GM10266 (cell line): Measurements from ENCODE around the gene NUDT22.

Experiments used
- DNase-seq: peaks from one replicate; pipeline ENCODE4 v3.0.0; 2012; ENCODE audit errors: extremely low spot score
- TF ChIP-seq, protein P1 (sequence below): IDR thresholded peaks from 2 replicates; pipeline ENCODE4 v1.5.1; 2012; ENCODE audit warnings: mild to moderate bottlenecking, low read depth; ENCODE audit not compliant: control insufficient read depth, insufficient read depth; ENCODE audit errors: missing control alignments

NUDT22 gene

DNA sequence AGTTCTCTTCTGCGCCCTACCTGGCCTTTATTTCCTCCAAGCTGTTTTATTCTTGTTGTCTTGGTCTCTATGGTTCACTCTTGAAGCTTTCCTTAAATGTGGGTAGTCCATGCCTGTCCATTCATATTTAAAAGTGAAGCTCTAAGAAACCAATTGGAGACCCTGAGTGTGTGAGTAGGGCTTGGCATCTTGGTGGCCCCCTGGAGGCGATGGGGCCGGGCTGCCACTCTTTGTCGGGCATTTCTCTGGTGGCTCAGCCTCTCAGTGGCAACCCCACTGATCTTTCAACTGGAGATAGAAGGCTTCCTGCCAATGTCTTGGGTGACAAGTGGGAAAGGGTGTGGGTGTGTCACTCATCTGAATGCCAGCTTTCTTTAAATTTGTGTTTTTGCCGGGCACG lies 9.2 kb upstream of the NUDT22 start:
- DNase-seq, result no peak
- TF ChIP-seq, protein P1, sequence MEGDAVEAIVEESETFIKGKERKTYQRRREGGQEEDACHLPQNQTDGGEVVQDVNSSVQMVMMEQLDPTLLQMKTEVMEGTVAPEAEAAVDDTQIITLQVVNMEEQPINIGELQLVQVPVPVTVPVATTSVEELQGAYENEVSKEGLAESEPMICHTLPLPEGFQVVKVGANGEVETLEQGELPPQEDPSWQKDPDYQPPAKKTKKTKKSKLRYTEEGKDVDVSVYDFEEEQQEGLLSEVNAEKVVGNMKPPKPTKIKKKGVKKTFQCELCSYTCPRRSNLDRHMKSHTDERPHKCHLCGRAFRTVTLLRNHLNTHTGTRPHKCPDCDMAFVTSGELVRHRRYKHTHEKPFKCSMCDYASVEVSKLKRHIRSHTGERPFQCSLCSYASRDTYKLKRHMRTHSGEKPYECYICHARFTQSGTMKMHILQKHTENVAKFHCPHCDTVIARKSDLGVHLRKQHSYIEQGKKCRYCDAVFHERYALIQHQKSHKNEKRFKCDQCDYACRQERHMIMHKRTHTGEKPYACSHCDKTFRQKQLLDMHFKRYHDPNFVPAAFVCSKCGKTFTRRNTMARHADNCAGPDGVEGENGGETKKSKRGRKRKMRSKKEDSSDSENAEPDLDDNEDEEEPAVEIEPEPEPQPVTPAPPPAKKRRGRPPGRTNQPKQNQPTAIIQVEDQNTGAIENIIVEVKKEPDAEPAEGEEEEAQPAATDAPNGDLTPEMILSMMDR, result no peak

DNA sequence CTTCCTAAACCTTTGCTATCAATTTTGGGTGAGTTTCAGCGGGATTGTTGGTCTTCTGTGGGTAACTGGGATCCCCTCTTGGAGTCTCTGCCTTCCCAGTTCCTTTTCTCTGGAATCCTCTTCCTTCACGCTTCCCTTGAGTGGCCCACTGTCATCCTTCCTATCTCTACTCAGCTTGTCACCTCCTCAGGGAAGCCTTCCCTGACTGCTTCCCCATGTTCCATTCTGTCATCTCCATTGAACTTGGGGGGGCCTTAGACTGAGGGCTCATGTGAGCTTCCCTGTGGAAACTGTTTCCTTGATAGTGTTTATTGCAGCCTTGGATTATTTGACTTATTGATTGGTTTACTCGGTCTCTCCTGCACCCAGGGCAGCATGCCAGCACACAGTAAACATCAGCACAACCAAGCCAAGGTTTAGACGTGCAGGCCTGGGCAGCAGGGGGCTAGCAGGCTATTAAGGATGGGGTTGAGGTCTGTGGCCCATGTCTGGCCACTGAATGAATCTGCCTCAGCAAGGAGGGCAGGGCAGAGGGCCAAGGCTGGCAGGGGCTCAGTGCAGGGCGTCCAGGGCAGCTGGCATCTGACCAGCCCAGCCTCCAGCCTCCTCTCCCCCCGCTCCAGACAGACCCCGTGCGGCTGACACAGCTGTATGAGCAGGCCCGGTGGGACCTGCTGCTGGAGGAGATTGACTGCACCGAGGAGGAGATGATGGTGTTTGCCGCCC lies 7.3 kb upstream of the NUDT22 start:
- TF ChIP-seq, protein P1, result no peak
- no peak for DNase-seq

DNA sequence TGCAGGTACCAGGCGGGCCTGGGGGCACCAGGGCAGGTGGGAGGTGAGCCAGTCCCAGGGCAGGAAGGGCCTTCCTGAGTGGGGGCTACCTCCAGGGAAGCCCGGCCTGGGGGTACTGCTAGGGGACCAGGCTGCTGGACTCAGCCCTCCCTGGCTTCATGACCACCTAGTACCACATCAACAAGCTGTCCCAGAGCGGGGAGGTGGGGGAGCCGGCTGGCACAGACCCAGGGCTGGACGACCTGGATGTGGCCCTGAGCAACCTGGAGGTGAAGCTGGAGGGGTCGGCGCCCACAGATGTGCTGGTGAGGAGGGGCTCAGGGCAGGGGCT lies 6.8 kb upstream of the NUDT22 start:
- TF ChIP-seq, protein P1, result no peak
- DNase-seq, result no peak

DNA sequence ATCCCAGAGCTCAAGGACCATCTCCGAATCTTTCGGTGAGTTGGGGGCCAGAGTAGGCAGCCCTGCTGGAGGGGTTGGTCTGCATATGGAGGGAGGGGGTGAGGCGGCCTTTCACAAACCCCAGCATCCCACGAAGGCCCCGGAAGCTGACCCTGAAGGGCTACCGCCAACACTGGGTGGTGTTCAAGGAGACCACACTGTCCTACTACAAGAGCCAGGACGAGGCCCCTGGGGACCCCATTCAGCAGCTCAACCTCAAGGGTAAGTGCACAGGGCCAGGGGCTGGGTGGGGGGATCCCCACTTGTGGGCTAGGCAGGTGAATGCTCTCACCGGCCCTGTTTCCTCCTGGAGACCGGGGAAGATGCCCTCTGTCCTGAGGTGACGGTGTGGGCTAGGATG lies 6.3 kb upstream of the NUDT22 start:
- no peak for DNase-seq

DNA sequence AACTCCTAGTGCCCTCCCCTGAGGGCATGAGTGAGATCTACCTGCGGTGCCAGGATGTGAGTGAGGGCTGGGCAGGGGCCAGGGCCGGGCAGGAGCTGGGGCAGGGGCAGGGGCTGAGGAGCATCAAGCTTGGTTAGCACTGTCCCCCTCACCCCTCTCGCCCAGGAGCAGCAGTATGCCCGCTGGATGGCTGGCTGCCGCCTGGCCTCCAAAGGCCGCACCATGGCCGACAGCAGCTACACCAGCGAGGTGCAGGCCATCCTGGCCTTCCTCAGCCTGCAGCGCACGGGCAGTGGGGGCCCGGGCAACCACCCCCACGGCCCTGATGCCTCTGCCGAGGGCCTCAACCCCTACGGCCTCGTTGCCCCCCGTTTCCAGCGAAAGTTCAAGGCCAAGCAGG lies 5.8 kb upstream of the NUDT22 start:
- DNase-seq, result no peak

More for the DNA sequence above, 6.3 kb upstream of the NUDT22 start:
- TF ChIP-seq, protein P1, result no peak

DNA sequence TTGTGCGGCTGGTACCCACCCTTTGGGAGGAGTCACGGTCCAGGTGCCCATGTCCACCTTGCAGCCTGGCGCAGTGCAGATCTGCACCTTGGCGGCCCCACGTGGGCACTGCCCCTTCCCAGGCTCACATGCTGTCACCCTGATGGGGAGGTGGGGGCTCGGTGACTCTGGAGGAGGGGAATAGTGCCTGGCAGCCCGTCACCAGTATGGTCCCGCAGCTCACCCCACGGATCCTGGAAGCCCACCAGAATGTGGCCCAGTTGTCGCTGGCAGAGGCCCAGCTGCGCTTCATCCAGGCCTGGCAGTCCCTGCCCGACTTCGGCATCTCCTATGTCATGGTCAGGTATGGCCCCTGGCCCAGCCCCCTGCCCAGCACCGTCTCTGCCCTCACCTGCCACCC lies 5.3 kb upstream of the NUDT22 start:
- TF ChIP-seq, protein P1, result no peak
- no peak for DNase-seq

More for the DNA sequence above, 5.8 kb upstream of the NUDT22 start:
- TF ChIP-seq, protein P1, result no peak

DNA sequence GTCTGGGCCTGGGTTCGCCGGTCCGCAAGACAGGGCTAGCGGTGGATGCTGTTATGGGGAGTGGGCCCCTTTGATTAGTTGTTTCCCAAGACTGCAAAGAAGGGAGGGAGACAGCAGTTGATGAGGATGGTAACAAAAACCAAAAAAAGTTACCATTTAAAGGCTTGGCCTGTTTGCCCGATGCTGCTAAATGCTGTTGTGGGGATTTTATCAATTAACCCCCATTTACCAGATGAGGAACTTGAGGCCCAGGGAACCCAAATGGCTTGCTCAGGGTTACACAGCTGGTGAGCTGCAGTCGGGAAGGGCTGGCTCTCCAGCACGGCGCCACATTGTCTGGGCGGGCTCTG lies 3.4 kb upstream of the NUDT22 start:
- DNase-seq, result no peak
- TF ChIP-seq, protein P1, result no peak
